GM23338 (cell line): ENCODE results near the gene OMG. TPM values are rescaled to one million over a fixed set of nuclear protein-coding genes. Genes with fewer than 3 reads are reported as not detected.

ENCODE experiments used
- ATAC-seq: fragments of 200-7000 bp; cut with Tn5 transposase; 3 replicates; pipeline ENCODE4 v1.9.1; 2020
- DNase-seq: peaks from one replicate; pipeline ENCODE4 v3.0.0-alpha.2; 2015; ENCODE audit warnings: low spot score
- H2AFZ ChIP-seq: fragments of 200-600 bp; sonication (generic); 2 replicates; pipeline ENCODE4 v1.8.0; 2016; ENCODE audit warnings: antibody characterized with exemption, mild to moderate bottlenecking, moderate library complexity
- H3F3A ChIP-seq: fragments of 200-600 bp; sonication (generic); replicated peaks from 2 replicates; pipeline ENCODE4 v1.8.0; 2017; ENCODE audit warnings: antibody characterized with exemption, mixed run types, low read depth
- H3K27ac ChIP-seq: fragments of 200-600 bp; sonication (generic); 2 replicates; pipeline ENCODE4 v1.6.1; 2016; ENCODE audit warnings: low read depth
- H3K27me3 ChIP-seq: fragments of 200-600 bp; sonication (generic); 2 replicates; pipeline ENCODE4 v1.8.0; 2016; ENCODE audit warnings: mild to moderate bottlenecking, mixed run types, moderate library complexity; ENCODE audit not compliant: insufficient read depth
- H3K36me3 ChIP-seq: fragments of 200-600 bp; sonication (generic); 2 replicates; pipeline ENCODE4 v1.8.0; 2016; ENCODE audit warnings: mild to moderate bottlenecking; ENCODE audit not compliant: insufficient read depth
- H3K4me1 ChIP-seq: fragments of 200-600 bp; sonication (generic); 2 replicates; pipeline ENCODE4 v1.8.0; 2016; ENCODE audit warnings: mild to moderate bottlenecking, moderate library complexity; ENCODE audit not compliant: insufficient read depth
- H3K4me2 ChIP-seq: fragments of 200-600 bp; sonication (generic); 2 replicates; pipeline ENCODE4 v1.7.1; 2017; ENCODE audit warnings: mixed run types
- H3K4me3 ChIP-seq: fragments of 200-600 bp; sonication (generic); 2 replicates; pipeline ENCODE4 v1.6.1; 2016; ENCODE audit warnings: mixed run types
- H3K79me2 ChIP-seq: fragments of 200-600 bp; sonication (generic); replicated peaks from 2 replicates; pipeline ENCODE4 v1.8.0; 2017; ENCODE audit warnings: mild to moderate bottlenecking; ENCODE audit not compliant: insufficient read depth
- H3K9me2 ChIP-seq: fragments of 200-600 bp; sonication (generic); 2 replicates; pipeline ENCODE4 v1.8.0; 2017; ENCODE audit not compliant: insufficient read depth
- H4K20me1 ChIP-seq: fragments of 200-600 bp; sonication (generic); replicated peaks from 2 replicates; pipeline ENCODE4 v1.8.0; 2017; ENCODE audit warnings: mild to moderate bottlenecking; ENCODE audit not compliant: insufficient read depth
- H3K27ac Mint-ChIP-seq: 2 replicates; pipeline ENCODE4 v1.8.0; 2020; ENCODE audit warnings: inconsistent platforms, mild to moderate bottlenecking, moderate library complexity, mixed read lengths
- H3K27me3 Mint-ChIP-seq: 3 replicates; pipeline ENCODE4 v1.8.0; 2022; ENCODE audit warnings: low read depth, mild to moderate bottlenecking, moderate library complexity, mixed read lengths, inconsistent platforms; ENCODE audit not compliant: insufficient read depth, poor library complexity
- H3K36me3 Mint-ChIP-seq: 3 replicates; pipeline ENCODE4 v1.8.0; 2021; ENCODE audit warnings: low read depth, mild to moderate bottlenecking, inconsistent platforms, moderate library complexity, mixed read lengths
- H3K4me1 Mint-ChIP-seq: 3 replicates; pipeline ENCODE4 v1.8.0; 2020; ENCODE audit warnings: mild to moderate bottlenecking, inconsistent platforms, mixed read lengths
- H3K4me3 Mint-ChIP-seq: 3 replicates; pipeline ENCODE4 v1.8.0; 2021; ENCODE audit warnings: moderate library complexity, mild to moderate bottlenecking, inconsistent platforms, mixed read lengths
- H3K9me3 Mint-ChIP-seq: 3 replicates; pipeline ENCODE4 v1.8.0; 2020; ENCODE audit warnings: moderate library complexity, mild to moderate bottlenecking, inconsistent platforms, mixed read lengths
- CREB1 ChIP-seq: fragments of 250-450 bp; sonication (Bioruptor Pico); IDR thresholded peaks from 2 replicates; pipeline ENCODE4 v1.5.0; 2020; ENCODE audit warnings: low read depth, mild to moderate bottlenecking, moderate library complexity
- EZH2phosphoT487 ChIP-seq: fragments of 200-600 bp; sonication (generic); IDR thresholded peaks from one replicate; pipeline ENCODE4 v1.8.1; 2018; ENCODE audit warnings: antibody characterized with exemption; ENCODE audit not compliant: unreplicated experiment
- JUNB ChIP-seq: IDR thresholded peaks from one replicate; pipeline ENCODE4 v1.6.1; 2016; ENCODE audit warnings: antibody characterized with exemption; ENCODE audit not compliant: unreplicated experiment
- NANOG ChIP-seq: IDR thresholded peaks from 2 replicates; pipeline ENCODE4 v1.6.1; 2016; ENCODE audit warnings: antibody characterized with exemption, borderline replicate concordance
- POLR2AphosphoS5 ChIP-seq: IDR thresholded peaks from 2 replicates; pipeline ENCODE4 v1.6.1; 2016; ENCODE audit warnings: antibody characterized with exemption, low read depth
- ZNF114 ChIP-seq: fragments of 250-450 bp; sonication (Bioruptor Pico); IDR thresholded peaks from 2 replicates; pipeline ENCODE4 v1.5.0; 2020; ENCODE audit warnings: mild to moderate bottlenecking, moderate library complexity
- ZNF331 ChIP-seq: fragments of 250-450 bp; sonication (Bioruptor Pico); IDR thresholded peaks from 2 replicates; pipeline ENCODE4 v1.5.0; 2020; ENCODE audit warnings: low read depth, mild to moderate bottlenecking, moderate library complexity
- polyA plus RNA-seq: library from polyadenylated mRNA; unstranded; fragments of >200 nt; fragmentation: Nextera tagmentation; extraction: Ambion mirVana; gene quantifications from 2 replicates; pipeline ENCODE4 v1.2.1, GENCODE V29; 2016
- total RNA-seq: library from RNA; depleted of rRNA; stranded (reverse); fragments of >200 nt; shearing (Covaris generic); gene quantifications from 2 replicates; pipeline ENCODE4 v1.2.3, GENCODE V29; 2014
- TF ChIP-seq, protein P1 (sequence below): fragments of 250-450 bp; sonication (Bioruptor Pico); IDR thresholded peaks from 2 replicates; pipeline ENCODE4 v1.5.0; 2020; ENCODE audit warnings: mild to moderate bottlenecking, moderate library complexity
- TF ChIP-seq, protein P2 (sequence below), 2 experiments: fragments of 200-600 bp in 1 of 2; sonication (generic) in 1 of 2; conservative IDR thresholded peaks; 2 replicates each; pipeline versions ENCODE4 v1.5.1 to v1.6.1; 2016 to 2017; ENCODE audit warnings: antibody characterized with exemption in 2 of 2, low read depth in 2 of 2, mild to moderate bottlenecking in 2 of 2, moderate library complexity in 1 of 2

Gene OMG
- total and polyA plus RNA-seq, 2 experiments from 2014 or later: 0.71 TPM; not detected in 1

DNA sequence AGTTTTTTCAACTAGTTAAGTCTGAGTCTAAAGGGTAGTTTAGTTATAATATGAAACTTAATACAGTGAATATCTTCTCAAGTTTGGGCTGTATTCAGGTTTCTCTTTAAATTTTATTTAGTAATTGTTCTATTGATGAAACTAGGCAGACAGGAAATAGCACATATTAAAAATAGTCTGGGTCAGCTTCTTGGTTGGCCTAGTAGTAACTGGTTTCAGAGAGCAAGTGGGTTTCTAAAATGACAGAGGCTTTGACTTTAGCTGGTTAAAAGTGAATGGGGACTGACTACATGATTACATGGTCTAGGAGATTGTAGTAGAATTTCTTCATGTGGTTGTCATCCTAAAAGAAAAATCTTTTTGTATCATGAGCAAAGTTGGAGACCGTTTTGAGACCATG lies 46.8 kb downstream of the OMG start (continued):
- TF ChIP-seq, protein P1, sequence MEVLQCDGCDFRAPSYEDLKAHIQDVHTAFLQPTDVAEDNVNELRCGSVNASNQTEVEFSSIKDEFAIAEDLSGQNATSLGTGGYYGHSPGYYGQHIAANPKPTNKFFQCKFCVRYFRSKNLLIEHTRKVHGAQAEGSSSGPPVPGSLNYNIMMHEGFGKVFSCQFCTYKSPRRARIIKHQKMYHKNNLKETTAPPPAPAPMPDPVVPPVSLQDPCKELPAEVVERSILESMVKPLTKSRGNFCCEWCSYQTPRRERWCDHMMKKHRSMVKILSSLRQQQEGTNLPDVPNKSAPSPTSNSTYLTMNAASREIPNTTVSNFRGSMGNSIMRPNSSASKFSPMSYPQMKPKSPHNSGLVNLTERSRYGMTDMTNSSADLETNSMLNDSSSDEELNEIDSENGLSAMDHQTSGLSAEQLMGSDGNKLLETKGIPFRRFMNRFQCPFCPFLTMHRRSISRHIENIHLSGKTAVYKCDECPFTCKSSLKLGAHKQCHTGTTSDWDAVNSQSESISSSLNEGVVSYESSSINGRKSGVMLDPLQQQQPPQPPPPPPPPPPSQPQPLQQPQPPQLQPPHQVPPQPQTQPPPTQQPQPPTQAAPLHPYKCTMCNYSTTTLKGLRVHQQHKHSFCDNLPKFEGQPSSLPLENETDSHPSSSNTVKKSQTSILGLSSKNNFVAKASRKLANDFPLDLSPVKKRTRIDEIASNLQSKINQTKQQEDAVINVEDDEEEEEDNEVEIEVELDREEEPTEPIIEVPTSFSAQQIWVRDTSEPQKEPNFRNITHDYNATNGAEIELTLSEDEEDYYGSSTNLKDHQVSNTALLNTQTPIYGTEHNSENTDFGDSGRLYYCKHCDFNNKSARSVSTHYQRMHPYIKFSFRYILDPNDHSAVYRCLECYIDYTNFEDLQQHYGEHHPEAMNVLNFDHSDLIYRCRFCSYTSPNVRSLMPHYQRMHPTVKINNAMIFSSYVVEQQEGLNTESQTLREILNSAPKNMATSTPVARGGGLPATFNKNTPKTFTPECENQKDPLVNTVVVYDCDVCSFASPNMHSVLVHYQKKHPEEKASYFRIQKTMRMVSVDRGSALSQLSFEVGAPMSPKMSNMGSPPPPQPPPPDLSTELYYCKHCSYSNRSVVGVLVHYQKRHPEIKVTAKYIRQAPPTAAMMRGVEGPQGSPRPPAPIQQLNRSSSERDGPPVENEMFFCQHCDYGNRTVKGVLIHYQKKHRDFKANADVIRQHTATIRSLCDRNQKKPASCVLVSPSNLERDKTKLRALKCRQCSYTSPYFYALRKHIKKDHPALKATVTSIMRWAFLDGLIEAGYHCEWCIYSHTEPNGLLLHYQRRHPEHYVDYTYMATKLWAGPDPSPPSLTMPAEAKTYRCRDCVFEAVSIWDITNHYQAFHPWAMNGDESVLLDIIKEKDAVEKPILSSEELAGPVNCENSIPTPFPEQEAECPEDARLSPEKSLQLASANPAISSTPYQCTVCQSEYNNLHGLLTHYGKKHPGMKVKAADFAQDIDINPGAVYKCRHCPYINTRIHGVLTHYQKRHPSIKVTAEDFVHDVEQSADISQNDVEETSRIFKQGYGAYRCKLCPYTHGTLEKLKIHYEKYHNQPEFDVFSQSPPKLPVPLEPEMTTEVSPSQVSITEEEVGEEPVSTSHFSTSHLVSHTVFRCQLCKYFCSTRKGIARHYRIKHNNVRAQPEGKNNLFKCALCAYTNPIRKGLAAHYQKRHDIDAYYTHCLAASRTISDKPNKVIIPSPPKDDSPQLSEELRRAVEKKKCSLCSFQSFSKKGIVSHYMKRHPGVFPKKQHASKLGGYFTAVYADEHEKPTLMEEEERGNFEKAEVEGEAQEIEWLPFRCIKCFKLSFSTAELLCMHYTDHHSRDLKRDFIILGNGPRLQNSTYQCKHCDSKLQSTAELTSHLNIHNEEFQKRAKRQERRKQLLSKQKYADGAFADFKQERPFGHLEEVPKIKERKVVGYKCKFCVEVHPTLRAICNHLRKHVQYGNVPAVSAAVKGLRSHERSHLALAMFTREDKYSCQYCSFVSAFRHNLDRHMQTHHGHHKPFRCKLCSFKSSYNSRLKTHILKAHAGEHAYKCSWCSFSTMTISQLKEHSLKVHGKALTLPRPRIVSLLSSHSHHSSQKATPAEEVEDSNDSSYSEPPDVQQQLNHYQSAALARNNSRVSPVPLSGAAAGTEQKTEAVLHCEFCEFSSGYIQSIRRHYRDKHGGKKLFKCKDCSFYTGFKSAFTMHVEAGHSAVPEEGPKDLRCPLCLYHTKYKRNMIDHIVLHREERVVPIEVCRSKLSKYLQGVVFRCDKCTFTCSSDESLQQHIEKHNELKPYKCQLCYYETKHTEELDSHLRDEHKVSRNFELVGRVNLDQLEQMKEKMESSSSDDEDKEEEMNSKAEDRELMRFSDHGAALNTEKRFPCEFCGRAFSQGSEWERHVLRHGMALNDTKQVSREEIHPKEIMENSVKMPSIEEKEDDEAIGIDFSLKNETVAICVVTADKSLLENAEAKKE: no peak
- no peak for TF ChIP-seq NANOG
- no peak for TF ChIP-seq CREB1 (CRISPR knock-in tag)
- TF ChIP-seq POLR2AphosphoS5: no peak
- no peak for TF ChIP-seq ZNF331 (CRISPR knock-in tag)
- TF ChIP-seq JUNB: no peak
- TF ChIP-seq, protein P2, sequence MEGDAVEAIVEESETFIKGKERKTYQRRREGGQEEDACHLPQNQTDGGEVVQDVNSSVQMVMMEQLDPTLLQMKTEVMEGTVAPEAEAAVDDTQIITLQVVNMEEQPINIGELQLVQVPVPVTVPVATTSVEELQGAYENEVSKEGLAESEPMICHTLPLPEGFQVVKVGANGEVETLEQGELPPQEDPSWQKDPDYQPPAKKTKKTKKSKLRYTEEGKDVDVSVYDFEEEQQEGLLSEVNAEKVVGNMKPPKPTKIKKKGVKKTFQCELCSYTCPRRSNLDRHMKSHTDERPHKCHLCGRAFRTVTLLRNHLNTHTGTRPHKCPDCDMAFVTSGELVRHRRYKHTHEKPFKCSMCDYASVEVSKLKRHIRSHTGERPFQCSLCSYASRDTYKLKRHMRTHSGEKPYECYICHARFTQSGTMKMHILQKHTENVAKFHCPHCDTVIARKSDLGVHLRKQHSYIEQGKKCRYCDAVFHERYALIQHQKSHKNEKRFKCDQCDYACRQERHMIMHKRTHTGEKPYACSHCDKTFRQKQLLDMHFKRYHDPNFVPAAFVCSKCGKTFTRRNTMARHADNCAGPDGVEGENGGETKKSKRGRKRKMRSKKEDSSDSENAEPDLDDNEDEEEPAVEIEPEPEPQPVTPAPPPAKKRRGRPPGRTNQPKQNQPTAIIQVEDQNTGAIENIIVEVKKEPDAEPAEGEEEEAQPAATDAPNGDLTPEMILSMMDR (conservative IDR thresholded peaks at IDR 0.05; ENCODE audit: low read depth in 2 of 2): no peak

DNA sequence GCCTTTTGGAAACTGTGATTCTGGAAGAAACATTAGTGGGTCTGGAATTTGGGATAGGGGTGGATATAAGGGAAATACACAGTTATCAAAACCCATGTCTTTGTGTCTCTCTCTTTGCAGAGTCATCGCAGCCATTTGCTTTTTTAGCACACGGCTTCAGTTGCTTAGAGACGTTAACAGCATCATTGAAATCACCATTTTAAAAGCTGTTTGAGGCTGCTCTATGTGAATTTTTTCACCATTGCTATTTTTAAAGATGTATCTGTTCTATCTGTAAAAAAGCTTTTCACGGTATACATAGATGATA lies 47.3 kb downstream of the OMG start:
- Histone ChIP-seq H3K27me3 (no peaks in the 10 kb centered on the region), H4K20me1 (no peaks in the 10 kb centered on the region), H3K27ac (peak overlapping the region; percentile 22; the same call in 1 of the 2 replicates), H3K4me2 (no peak overlapping the region), H3K4me1 (peaks cover 8% of the 10 kb centered on the region; the same call in 1 of the 2 replicates), H3K9me2 (no peaks in the 10 kb centered on the region), H3F3A (no peaks in the 10 kb centered on the region), H2AFZ (no peak overlapping the region), H3K36me3 (no peaks in the 10 kb centered on the region), H3K79me2 (no peaks in the 10 kb centered on the region), H3K4me3 (no peak overlapping the region)
- Mint-ChIP-seq H3K9me3 (no peaks in the 10 kb centered on the region), H3K4me3 (no peak overlapping the region), H3K27ac (peak overlapping the region; percentile 99), H3K27me3 (no peaks in the 10 kb centered on the region), H3K36me3 (peaks cover 8% of the 10 kb centered on the region; the same call in 1 of the 3 replicates), H3K4me1 (peaks cover 20% of the 10 kb centered on the region)
- no peak for TF ChIP-seq ZNF331 (CRISPR knock-in tag)
- no peak for TF ChIP-seq NANOG
- TF ChIP-seq ZNF114 (CRISPR knock-in tag): no peak
- TF ChIP-seq POLR2AphosphoS5: no peak
- TF ChIP-seq EZH2phosphoT487: no peak
- TF ChIP-seq JUNB: no peak
- TF ChIP-seq, protein P2 (conservative IDR thresholded peaks at IDR 0.05; ENCODE audit: low read depth in 2 of 2): no peak
- ATAC-seq (no peak), DNase-seq (peak; percentile 44)
